Coronary artery (tissue), 2 donors: Measurements from ENCODE around the gene ALS2CL.

ENCODE experiments used
- DNase-seq: peaks from one replicate; pipeline ENCODE4 v3.0.0-alpha.2; 2017; ENCODE audit warnings: low spot score
- H3K27ac ChIP-seq, 2 donors: fragments of 200-600 bp; sonication (generic); one replicate each; pipeline ENCODE4 v1.5.1; 2016 to 2019
- H3K4me3 ChIP-seq: fragments of 200-600 bp; sonication (generic); 2 replicates; pipeline ENCODE4 v1.5.1; 2016; ENCODE audit warnings: mild to moderate bottlenecking, moderate library complexity
- TF ChIP-seq, protein P1 (sequence below): fragments of 200-600 bp; sonication (generic); IDR thresholded peaks from one replicate; pipeline ENCODE4 v1.5.1; 2019; ENCODE audit warnings: antibody characterized with exemption

The ALS2CL gene

DNA sequence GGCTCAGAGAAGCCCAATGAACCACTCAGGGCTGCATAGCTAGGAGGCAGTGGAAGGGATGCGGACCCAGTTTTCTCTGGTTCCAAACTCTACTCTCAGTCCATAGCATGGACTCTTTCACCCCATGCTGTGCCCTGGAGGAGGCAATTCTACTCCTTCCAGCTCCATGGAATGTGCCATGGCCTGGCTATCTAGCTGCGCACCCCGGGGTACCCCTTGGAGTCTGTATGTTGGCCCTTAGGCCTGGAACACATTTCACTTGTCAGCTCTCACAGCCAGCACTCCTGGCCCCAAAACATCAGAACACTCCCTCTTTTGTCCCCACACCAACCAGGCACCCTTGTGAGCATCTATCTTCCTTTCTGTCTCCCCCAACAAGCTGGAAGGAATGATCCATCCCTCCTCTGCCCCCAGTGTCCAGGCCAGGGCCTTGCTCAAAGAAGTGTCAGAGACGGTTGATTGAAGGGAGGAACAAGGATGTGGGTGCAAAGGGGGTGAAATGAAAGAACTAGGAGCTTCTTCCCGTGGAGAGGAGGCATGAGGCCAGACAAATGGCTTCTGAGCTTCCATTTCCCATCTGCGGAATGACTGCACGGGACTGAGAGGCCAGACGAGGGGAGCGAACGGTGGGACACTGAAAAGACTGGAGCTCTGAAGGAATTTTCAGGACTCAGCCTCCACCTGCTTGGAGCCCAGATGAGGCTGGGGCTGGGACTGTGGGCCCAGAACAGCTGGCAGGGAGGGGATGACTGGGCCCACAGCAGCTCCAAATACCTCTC lies 21.4 kb upstream of the ALS2CL start:
- Histone ChIP-seq H3K4me3 (no peak overlapping the region), H3K27ac (no peak overlapping the region)
- TF ChIP-seq, protein P1, sequence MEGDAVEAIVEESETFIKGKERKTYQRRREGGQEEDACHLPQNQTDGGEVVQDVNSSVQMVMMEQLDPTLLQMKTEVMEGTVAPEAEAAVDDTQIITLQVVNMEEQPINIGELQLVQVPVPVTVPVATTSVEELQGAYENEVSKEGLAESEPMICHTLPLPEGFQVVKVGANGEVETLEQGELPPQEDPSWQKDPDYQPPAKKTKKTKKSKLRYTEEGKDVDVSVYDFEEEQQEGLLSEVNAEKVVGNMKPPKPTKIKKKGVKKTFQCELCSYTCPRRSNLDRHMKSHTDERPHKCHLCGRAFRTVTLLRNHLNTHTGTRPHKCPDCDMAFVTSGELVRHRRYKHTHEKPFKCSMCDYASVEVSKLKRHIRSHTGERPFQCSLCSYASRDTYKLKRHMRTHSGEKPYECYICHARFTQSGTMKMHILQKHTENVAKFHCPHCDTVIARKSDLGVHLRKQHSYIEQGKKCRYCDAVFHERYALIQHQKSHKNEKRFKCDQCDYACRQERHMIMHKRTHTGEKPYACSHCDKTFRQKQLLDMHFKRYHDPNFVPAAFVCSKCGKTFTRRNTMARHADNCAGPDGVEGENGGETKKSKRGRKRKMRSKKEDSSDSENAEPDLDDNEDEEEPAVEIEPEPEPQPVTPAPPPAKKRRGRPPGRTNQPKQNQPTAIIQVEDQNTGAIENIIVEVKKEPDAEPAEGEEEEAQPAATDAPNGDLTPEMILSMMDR: no peak
- peak; percentile 28 for DNase-seq

DNA sequence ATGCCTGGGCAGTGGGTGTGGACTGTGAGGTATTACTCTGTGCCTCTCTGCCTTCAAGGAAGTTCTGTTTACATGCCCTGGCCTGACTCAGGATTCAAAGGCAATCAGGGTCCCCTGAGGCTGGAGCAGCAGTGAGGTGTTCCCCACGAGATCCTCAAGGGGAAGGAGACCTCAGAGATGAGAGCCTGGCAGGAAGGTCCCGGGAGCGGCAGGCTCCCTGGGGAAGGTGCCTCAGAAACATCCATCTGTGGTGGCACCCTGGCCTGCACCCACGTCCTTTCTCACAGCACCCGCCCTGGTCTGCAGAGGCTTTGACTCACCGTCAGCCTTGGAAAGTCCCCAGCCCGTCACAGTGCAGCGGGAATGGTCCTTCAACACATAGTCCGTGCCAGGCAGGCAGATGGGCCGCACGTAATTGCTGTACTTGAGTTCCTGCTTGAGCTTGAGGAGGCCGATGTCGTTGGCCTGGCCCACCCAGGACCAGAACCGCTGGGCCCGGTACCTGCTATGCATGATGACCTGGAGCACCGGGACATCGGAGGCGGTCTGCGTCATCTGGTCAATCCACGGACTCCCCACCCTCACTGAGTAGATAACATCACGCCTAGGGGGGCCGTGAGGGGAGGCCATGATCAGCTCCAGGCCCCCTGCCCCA lies 20.5 kb upstream of the ALS2CL start:
- Histone ChIP-seq H3K4me3 (no peak overlapping the region), H3K27ac (no peak overlapping the region)
- DNase-seq: peak; percentile 65
- TF ChIP-seq, protein P1: no peak

DNA sequence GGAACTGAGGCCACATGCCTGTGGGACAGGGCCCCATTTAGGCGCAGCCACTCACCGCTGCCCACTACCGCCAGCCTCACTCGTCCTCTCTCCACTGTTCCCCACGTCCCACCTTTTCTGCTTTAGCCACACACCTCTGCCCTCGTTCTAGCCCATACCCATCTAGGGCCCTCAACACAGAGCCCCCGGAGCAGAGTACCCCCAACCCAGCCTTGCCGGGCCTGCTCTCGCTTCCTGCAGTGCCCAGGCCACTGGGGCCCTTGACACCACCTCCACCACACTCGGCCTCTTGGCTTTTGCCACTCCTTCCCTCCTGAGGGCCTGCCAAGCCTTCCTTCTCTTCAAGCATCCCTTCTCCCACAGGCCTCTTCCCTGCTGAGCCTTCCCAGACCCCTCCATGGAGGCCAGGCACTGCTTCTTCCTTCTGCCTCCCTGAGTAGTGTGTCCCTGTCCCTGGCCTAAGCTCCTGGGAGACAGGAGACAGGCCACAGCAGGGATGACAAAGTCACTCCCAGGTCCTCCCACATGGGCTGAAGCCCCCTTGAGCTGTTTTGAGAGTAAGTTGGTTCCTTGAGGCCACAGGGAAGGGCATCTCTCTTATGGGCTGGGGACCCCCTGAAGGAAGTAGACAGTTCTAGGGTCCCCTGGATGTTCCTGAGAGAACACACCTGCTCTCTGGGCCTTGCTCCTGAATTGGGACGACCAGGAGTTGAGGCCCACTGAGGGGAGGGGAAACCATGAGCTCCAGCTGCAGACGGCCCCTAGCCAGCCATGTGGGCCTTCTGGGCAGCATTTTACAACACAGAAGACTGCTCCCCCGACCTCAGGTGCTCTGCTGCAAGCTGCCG lies 19.8 kb upstream of the ALS2CL start:
- H3K4me3 ChIP-seq: no peak overlapping the region
- no peak overlapping the region for H3K27ac ChIP-seq
- TF ChIP-seq, protein P1: no peak
- DNase-seq: peak; percentile 70

DNA sequence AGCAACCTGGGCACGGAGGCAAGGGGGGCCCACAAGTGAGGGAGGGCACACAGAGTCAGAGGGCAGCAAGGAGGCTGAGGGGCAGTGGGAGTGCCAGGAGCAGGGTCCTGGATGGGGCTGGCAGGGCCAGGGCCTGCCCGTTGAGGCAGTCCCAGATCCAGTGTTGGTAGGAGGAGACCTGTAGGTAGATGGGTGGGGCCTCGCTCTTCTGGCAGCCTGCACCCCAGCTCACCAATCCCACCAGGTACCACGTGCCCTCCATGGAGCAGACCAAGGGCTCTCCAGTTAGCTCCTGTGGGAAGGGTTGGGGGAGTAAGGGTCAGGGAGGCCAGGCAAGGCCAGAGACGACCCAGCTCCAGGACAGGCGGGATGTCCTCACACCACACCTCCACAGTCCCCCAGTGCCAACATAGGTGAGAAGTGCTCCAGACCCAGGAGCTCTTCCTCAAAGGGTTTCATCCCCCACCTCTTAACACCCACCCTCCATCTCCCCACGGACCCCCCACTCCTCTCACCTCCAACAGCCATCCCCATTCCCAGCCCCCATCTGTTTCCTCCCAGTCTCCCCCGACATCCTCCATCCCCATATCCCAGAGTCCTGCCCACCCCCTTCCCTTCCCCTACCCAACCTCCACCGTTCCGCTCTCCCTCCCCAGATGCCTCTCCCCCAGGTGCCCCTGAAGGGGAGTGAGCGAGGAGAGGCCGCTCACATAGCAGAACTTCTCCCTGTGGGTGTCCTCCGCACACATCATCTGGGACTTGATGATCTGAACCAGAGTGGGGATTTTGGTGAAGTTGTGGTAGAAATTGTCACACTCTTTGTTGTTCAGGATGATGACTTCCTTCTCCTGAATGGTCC lies 18.9 kb upstream of the ALS2CL start:
- Histone ChIP-seq H3K4me3 (no peak overlapping the region), H3K27ac (no peak overlapping the region)
- TF ChIP-seq, protein P1: no peak
- peak; percentile 64 for DNase-seq

DNA sequence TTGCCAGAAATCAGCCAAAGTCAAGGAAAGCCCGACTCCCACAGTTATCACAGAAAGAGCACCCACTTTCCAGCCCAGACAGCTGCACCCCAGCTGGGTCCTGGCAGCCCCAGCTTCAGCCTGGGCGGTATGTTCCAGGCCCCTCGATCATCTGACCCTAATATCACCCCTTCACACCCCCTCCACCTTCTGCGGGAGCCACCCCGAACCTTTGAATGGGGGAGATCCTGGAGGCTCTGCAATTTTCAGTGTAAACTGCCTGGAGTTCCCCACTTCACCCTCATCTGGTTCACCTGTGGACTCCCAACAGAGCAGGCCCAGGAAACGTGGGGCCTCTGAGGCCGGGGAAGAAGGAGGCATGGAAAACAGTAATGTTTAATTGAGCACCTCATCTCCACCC lies 18.3 kb upstream of the ALS2CL start:
- Histone ChIP-seq H3K27ac (no peak overlapping the region), H3K4me3 (no peak overlapping the region)
- DNase-seq: peak; percentile 56
- TF ChIP-seq, protein P1: no peak

DNA sequence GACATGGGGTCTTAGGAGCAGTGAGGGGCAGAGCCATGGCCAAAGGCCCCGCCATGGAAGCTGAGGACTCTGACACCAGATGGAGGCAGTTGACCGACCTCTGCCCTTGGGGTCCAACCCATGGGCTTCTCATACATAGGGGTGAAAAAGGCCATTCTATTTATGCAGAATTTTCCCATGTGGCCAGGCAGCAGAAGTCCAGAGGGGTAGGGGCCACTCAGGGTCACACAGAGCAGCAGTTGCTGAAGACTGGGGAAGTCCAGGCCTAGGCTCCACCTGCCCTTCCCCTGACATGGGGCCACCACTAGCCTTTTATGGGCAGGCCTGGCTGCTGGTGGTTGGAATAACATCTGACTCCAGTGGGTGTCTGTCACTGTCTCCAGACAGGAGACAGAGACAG lies 17.8 kb upstream of the ALS2CL start:
- TF ChIP-seq, protein P1: no peak
- no peak overlapping the region for H3K4me3 ChIP-seq
- no peak overlapping the region for H3K27ac ChIP-seq
- peak; percentile 58 for DNase-seq
